HCT116 (cell line): ENCODE data around the gene MAPKBP1. TPM values are rescaled to one million over a fixed set of nuclear protein-coding genes. Genes with fewer than 3 reads are reported as not detected.

Experiments
- ATAC-seq: fragments of 200-7000 bp; cut with Tn5 transposase; 2 replicates; pipeline ENCODE4 v1.9.1; 2020; ENCODE audit warnings: mild to moderate bottlenecking, moderate library complexity
- BruUV-seq: library from RNA; stranded (reverse); fragments of 400-500 nt; replicated peaks from 2 replicates; lab custom pipeline; 2021; lab: Mats Ljungman, UMichigan
- CTCF ChIA-PET: fragments of 300-600 bp; sonication (Branson Sonifier 250); formaldehyde crosslinking; loops from one replicate; lab custom pipeline; 2021; ENCODE audit warnings: antibody characterized with exemption; lab: Charles Lee
- POLR2A ChIA-PET: fragments of 300-600, 350-600 bp; sonication (Branson Sonifier 250); formaldehyde crosslinking; loops from one replicate; lab custom pipeline; 2021; ENCODE audit warnings: antibody characterized with exemption; lab: Charles Lee
- RAD21 ChIA-PET, 2 experiments: fragments of 300-600 bp; sonication (Branson Sonifier 250); formaldehyde crosslinking; loops; one replicate each; lab custom pipeline; 2023; ENCODE audit warnings: low total read pairs in 2 of 2; ENCODE audit not compliant: uncharacterized antibody in 2 of 2, unreplicated experiment in 2 of 2, low non-redundant PET in 1 of 2; lab: Charles Lee
- DNase-seq: peaks from one replicate; pipeline ENCODE4 v3.0.0-alpha.2; 2010; ENCODE audit warnings: low read depth, low spot score
- H2AFZ ChIP-seq: fragments of 200-600 bp; shearing (Covaris generic), sonication (generic); 2 replicates; pipeline ENCODE4 v1.6.1; 2017; ENCODE audit warnings: low read depth, mixed run types, mixed read lengths, antibody characterized with exemption, low read length; ENCODE audit not compliant: poor library complexity, severe bottlenecking
- H3K27ac ChIP-seq: 2 replicates; pipeline ENCODE4 v1.5.1; 2012; ENCODE audit warnings: low read depth, low read length
- H3K27me3 ChIP-seq: fragments of 200-600 bp; sonication (generic); 2 replicates; pipeline ENCODE4 v1.6.1; 2016; ENCODE audit warnings: mixed run types, low read length, mixed read lengths; ENCODE audit not compliant: insufficient read depth
- H3K36me3 ChIP-seq, 2 experiments: fragments of 200-500 bp in 1 of 2; fragments of 200-600 bp in 1 of 2; sonication (Bioruptor generic) in 1 of 2; sonication (generic) in 1 of 2; 2 replicates each; pipeline versions ENCODE4 v1.5.1 to v1.6.1; 2014 to 2016; ENCODE audit warnings: low read length in 2 of 2, inconsistent platforms in 1 of 2, mixed read lengths in 1 of 2, mixed run types in 1 of 2; ENCODE audit not compliant: insufficient read depth in 2 of 2, control insufficient read depth in 1 of 2
- H3K4me1 ChIP-seq, 2 experiments: fragments of 200-600 bp in 1 of 2; sonication (generic) in 1 of 2; 2 replicates each; pipeline versions ENCODE4 v1.5.1 to v1.6.1; 2012 to 2017; ENCODE audit warnings: low read length in 2 of 2, inconsistent platforms in 1 of 2, mild to moderate bottlenecking in 1 of 2, mixed read lengths in 1 of 2, mixed run types in 1 of 2, moderate library complexity in 1 of 2; ENCODE audit not compliant: insufficient read depth in 2 of 2, control insufficient read depth in 1 of 2
- H3K4me2 ChIP-seq: fragments of 200-600 bp; sonication (generic); 2 replicates; pipeline ENCODE4 v1.6.1; 2017; ENCODE audit warnings: mixed run types, low read length, mixed read lengths
- H3K4me3 ChIP-seq, 2 experiments: fragments of 200-600 bp in 1 of 2; sonication (generic) in 1 of 2; replicated peaks in 1 of 2; 2 replicates each; pipeline ENCODE4 v1.5.1; 2011 to 2016; ENCODE audit warnings: low read length in 2 of 2, control low read depth in 1 of 2, low read depth in 1 of 2, mild to moderate bottlenecking in 1 of 2, mixed read lengths in 1 of 2, mixed run types in 1 of 2
- H3K79me2 ChIP-seq: fragments of 200-600 bp; sonication (generic); 2 replicates; pipeline ENCODE4 v1.6.1; 2017; ENCODE audit warnings: mild to moderate bottlenecking, mixed run types, low read length, moderate library complexity, mixed read lengths; ENCODE audit not compliant: insufficient read depth
- H3K9ac ChIP-seq: fragments of 200-600 bp; sonication (generic); 2 replicates; pipeline ENCODE4 v1.6.1; 2016; ENCODE audit warnings: low read length, mixed read lengths
- H3K9me2 ChIP-seq: fragments of 200-600 bp; sonication (generic), shearing (Covaris generic); 2 replicates; pipeline ENCODE4 v1.6.1; 2017; ENCODE audit warnings: mixed run types, mild to moderate bottlenecking, moderate library complexity; ENCODE audit not compliant: insufficient read depth
- H3K9me3 ChIP-seq, 2 experiments: fragments of 200-500 bp in 1 of 2; fragments of 200-600 bp in 1 of 2; sonication (Bioruptor generic) in 1 of 2; sonication (generic) in 1 of 2; 2 replicates each; pipeline ENCODE4 v1.6.1; 2014 to 2017; ENCODE audit warnings: low read length in 2 of 2, mixed read lengths in 2 of 2, inconsistent platforms in 1 of 2, low read depth in 1 of 2, mild to moderate bottlenecking in 1 of 2, mixed run types in 1 of 2, moderate library complexity in 1 of 2; ENCODE audit not compliant: control insufficient read depth in 1 of 2, insufficient read depth in 1 of 2
- H4K20me1 ChIP-seq: fragments of 200-600 bp; sonication (generic), shearing (Covaris generic); 2 replicates; pipeline ENCODE4 v1.6.1; 2017; ENCODE audit warnings: mixed run types, mild to moderate bottlenecking, moderate library complexity; ENCODE audit not compliant: insufficient read depth
- EGR1 ChIP-seq: IDR thresholded peaks from 2 replicates; pipeline ENCODE4 v1.6.1; 2012; ENCODE audit warnings: low read depth
- ELF1 ChIP-seq: IDR thresholded peaks from 2 replicates; pipeline ENCODE4 v1.6.1; 2012; ENCODE audit warnings: low read depth, borderline replicate concordance
- EZH2 ChIP-seq: fragments of 200-600 bp; sonication (generic); IDR thresholded peaks from 2 replicates; pipeline ENCODE4 v1.6.1; 2017; ENCODE audit warnings: antibody characterized with exemption, mixed run types
- EZH2phosphoT487 ChIP-seq: fragments of 200-600 bp; IDR thresholded peaks from 2 replicates; pipeline ENCODE4 v1.6.1; 2018; ENCODE audit warnings: antibody characterized with exemption, borderline replicate concordance
- FOSL1 ChIP-seq: IDR thresholded peaks from 2 replicates; pipeline ENCODE4 v1.6.1; 2012; ENCODE audit warnings: low read depth
- MAX ChIP-seq: IDR thresholded peaks from 2 replicates; pipeline ENCODE4 v1.6.1; 2012
- POLR2A ChIP-seq: IDR thresholded peaks from 2 replicates; pipeline ENCODE4 v1.7.0; 2011; ENCODE audit warnings: borderline replicate concordance; ENCODE audit not compliant: insufficient read depth, insufficient read length; ENCODE audit errors: extremely low read depth
- RAD21 ChIP-seq: IDR thresholded peaks from 2 replicates; pipeline ENCODE4 v1.6.1; 2012; ENCODE audit warnings: low read depth, mild to moderate bottlenecking
- SP1 ChIP-seq: IDR thresholded peaks from 2 replicates; pipeline ENCODE4 v1.6.1; 2012; ENCODE audit warnings: low read depth
- SRF ChIP-seq: IDR thresholded peaks from 2 replicates; pipeline ENCODE4 v1.6.1; 2012; ENCODE audit warnings: low read depth
- YY1 ChIP-seq: IDR thresholded peaks from 2 replicates; pipeline ENCODE4 v1.6.1; 2011; ENCODE audit warnings: low read length, low read depth, moderate library complexity, mild to moderate bottlenecking; ENCODE audit not compliant: insufficient replicate concordance; ENCODE audit errors: extremely low read depth
- ZFX ChIP-seq: fragments of 450-650 bp; IDR thresholded peaks from 2 replicates; pipeline ENCODE4 v1.6.1; 2017
- ZNF274 ChIP-seq: fragments of 200-500 bp; sonication (Bioruptor generic); IDR thresholded peaks from 2 replicates; pipeline ENCODE4 v1.6.1; 2014; ENCODE audit warnings: mild to moderate bottlenecking, low read depth, low read length, inconsistent platforms
- intact Hi-C: fragments of 100-400 bp; cut with micrococcal nuclease; formaldehyde crosslinking; loops from 2 replicates; pipeline ENCODE4 v1.10.0; 2022
- total RNA-seq: library from RNA; stranded (reverse); gene quantifications from one replicate; pipeline ENCODE4 v1.2.1, GENCODE V29; 2021; ENCODE audit not compliant: unreplicated experiment
- TF ChIP-seq, protein P1 (sequence below), 3 experiments: fragments of 200-600 bp in 1 of 3; sonication (generic) in 1 of 3; IDR thresholded peaks in 2 of 3; conservative IDR thresholded peaks in 1 of 3; 2 replicates each; pipeline ENCODE4 v1.5.1; 2012 to 2017; ENCODE audit warnings: low read depth in 2 of 3, low read length in 2 of 3, antibody characterized with exemption in 1 of 3, borderline replicate concordance in 1 of 3, control low read depth in 1 of 3, mild to moderate bottlenecking in 1 of 3, mixed read lengths in 1 of 3, mixed run types in 1 of 3, moderate library complexity in 1 of 3; ENCODE audit not compliant: insufficient read depth in 1 of 3
- TF ChIP-seq, protein P2 (sequence below): IDR thresholded peaks from 2 replicates; pipeline ENCODE4 v1.6.1; 2011; ENCODE audit warnings: mild to moderate bottlenecking, low read length, moderate library complexity; ENCODE audit not compliant: insufficient replicate concordance; ENCODE audit errors: extremely low read depth

Gene MAPKBP1
- total RNA-seq, 1 experiment from 2014 or later = 21.3 TPM

DNA sequence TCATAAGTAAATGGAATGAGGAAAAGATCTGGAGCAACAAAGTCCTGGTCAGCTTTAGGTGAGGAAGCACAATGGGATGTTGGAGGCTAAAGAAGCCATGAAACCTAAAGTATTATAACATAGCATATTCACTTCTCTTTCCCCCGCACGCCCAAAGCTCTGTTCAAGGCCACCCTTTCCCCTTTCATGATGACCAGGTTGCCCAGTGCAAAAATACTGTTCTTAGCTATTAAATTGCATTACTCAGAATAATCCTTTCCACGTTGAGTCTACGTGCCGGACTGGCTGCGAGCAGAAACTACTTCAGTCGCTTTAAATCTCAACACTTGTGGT is 589 bp upstream of the MAPKBP1 start:
- ChIA-PET CTCF (interaction anchor here (0.6 to 5.1 kb wide), 26 partner anchors 10 to 364 kb away, joined by 3 to 125 read pairs (median 8); partner anchors contain the start of gene EHD4), RAD21 (interaction anchor here (1.0 to 3.2 kb wide), 8 partner anchors 16 to 308 kb away, joined by 3 to 16 read pairs (median 8); no protein-coding TSS in a partner anchor)
- Histone ChIP-seq H3K9ac (peak overlapping the region; percentile 71), H3K4me1 (peaks cover 14 to 31% of the 10 kb centered on the region in 2 experiments), H3K9me3 (no peaks in the 10 kb centered on the region), H3K9me2 (no peaks in the 10 kb centered on the region), H3K4me2 (peak overlapping the region; percentile 90), H3K27ac (peak overlapping the region; percentile 73), H3K4me3 (peak overlapping the region; percentile 79 to 80), H3K36me3 (no peaks in the 10 kb centered on the region), H3K79me2 (peaks cover 24% of the 10 kb centered on the region; the same call in 1 of the 2 replicates), H4K20me1 (no peaks in the 10 kb centered on the region), H3K27me3 (no peaks in the 10 kb centered on the region)
- intact Hi-C loops = loop anchor here (2.0 kb wide), 2 partner anchors 131 to 307 kb away; no protein-coding TSS in a partner anchor
- ATAC-seq (no peak), DNase-seq (no peak)
- no TSS peak for BruUV-seq
- TF ChIP-seq EZH2 (no peak), POLR2A (no peak), ZNF274 (no peak), ELF1 (no peak), SRF (0 out of 2 replicates have a peak, but pooled peaks have one; percentile 25)
- TF ChIP-seq, all 23 proteins: peak for 1
- POLR2A ChIA-PET = interaction anchor here (0.7 to 2.7 kb wide), 8 partner anchors 13 to 170 kb away, joined by 3 to 12 read pairs (median 4); no protein-coding TSS in a partner anchor
- peak overlapping the region; percentile 44 for H2AFZ ChIP-seq

GRCh38 chr15:41774882-41775417 is 666 bp downstream of the MAPKBP1 start:
- H3K4me3 ChIP-seq = peak overlapping the region; percentile 79 to 80
- peaks cover 24% of the 10 kb centered on the region; the same call in 1 of the 2 replicates for H3K79me2 ChIP-seq
- H3K9me3 ChIP-seq = no peaks in the 10 kb centered on the region
- RAD21 ChIA-PET = interaction anchor here (1.0 to 3.2 kb wide), 7 partner anchors 14 to 309 kb away, joined by 3 to 16 read pairs (median 12); no protein-coding TSS in a partner anchor
- CTCF ChIA-PET = interaction anchor here (0.8 to 5.1 kb wide), 23 partner anchors 8 to 364 kb away, joined by 3 to 125 read pairs (median 8); partner anchors contain the start of gene EHD4
- peak overlapping the region; percentile 73 for H3K27ac ChIP-seq
- H2AFZ ChIP-seq = no peak overlapping the region
- H4K20me1 ChIP-seq = no peaks in the 10 kb centered on the region
- TF ChIP-seq, protein P1, sequence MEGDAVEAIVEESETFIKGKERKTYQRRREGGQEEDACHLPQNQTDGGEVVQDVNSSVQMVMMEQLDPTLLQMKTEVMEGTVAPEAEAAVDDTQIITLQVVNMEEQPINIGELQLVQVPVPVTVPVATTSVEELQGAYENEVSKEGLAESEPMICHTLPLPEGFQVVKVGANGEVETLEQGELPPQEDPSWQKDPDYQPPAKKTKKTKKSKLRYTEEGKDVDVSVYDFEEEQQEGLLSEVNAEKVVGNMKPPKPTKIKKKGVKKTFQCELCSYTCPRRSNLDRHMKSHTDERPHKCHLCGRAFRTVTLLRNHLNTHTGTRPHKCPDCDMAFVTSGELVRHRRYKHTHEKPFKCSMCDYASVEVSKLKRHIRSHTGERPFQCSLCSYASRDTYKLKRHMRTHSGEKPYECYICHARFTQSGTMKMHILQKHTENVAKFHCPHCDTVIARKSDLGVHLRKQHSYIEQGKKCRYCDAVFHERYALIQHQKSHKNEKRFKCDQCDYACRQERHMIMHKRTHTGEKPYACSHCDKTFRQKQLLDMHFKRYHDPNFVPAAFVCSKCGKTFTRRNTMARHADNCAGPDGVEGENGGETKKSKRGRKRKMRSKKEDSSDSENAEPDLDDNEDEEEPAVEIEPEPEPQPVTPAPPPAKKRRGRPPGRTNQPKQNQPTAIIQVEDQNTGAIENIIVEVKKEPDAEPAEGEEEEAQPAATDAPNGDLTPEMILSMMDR (IDR thresholded peaks at IDR 0.05 in 2 of 3, conservative IDR thresholded peaks at IDR 0.05 in 1 of 3; ENCODE audit: borderline replicate concordance in 1 of 3, insufficient read depth in 1 of 3, low read depth in 2 of 3, low read length in 2 of 3) = no peak
- TF ChIP-seq EZH2 (no peak), EGR1 (no peak), POLR2A (no peak), EZH2phosphoT487 (no peak), ZFX (no peak), RAD21 (no peak), SRF (no peak), MAX (no peak), YY1 (no peak), ZNF274 (no peak), FOSL1 (no peak), SP1 (no peak)
- TF ChIP-seq, protein P2, sequence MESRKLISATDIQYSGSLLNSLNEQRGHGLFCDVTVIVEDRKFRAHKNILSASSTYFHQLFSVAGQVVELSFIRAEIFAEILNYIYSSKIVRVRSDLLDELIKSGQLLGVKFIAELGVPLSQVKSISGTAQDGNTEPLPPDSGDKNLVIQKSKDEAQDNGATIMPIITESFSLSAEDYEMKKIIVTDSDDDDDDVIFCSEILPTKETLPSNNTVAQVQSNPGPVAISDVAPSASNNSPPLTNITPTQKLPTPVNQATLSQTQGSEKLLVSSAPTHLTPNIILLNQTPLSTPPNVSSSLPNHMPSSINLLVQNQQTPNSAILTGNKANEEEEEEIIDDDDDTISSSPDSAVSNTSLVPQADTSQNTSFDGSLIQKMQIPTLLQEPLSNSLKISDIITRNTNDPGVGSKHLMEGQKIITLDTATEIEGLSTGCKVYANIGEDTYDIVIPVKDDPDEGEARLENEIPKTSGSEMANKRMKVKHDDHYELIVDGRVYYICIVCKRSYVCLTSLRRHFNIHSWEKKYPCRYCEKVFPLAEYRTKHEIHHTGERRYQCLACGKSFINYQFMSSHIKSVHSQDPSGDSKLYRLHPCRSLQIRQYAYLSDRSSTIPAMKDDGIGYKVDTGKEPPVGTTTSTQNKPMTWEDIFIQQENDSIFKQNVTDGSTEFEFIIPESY = no peak
- peak overlapping the region; percentile 90 for H3K4me2 ChIP-seq
- peak overlapping the region; percentile 71 for H3K9ac ChIP-seq
- no peaks in the 10 kb centered on the region for H3K36me3 ChIP-seq
- no TSS peak for BruUV-seq
- intact Hi-C loops = loop anchor here (2.0 kb wide), 1 partner anchor 130 kb away; no protein-coding TSS in a partner anchor
- ATAC-seq (peak; percentile 26; the same call in 1 of the 2 replicates), DNase-seq (no peak)
- no peaks in the 10 kb centered on the region for H3K9me2 ChIP-seq
- peaks cover 14 to 36% of the 10 kb centered on the region in 2 experiments for H3K4me1 ChIP-seq
- POLR2A ChIA-PET = interaction anchor here (1.0 to 2.7 kb wide), 4 partner anchors 12 to 77 kb away, joined by 3 to 12 read pairs (median 6); no protein-coding TSS in a partner anchor
- no peaks in the 10 kb centered on the region for H3K27me3 ChIP-seq
